HCT116 (cell line): ENCODE measurements around the gene APCDD1L. TPM values are rescaled to one million over a fixed set of nuclear protein-coding genes. Genes with fewer than 3 reads are reported as not detected.

ENCODE experiments used
- ATAC-seq: fragments of 200-7000 bp; cut with Tn5 transposase; 2 replicates; pipeline ENCODE4 v1.9.1; 2020; ENCODE audit warnings: mild to moderate bottlenecking, moderate library complexity
- BruUV-seq: library from RNA; stranded (reverse); fragments of 400-500 nt; replicated peaks from 2 replicates; lab custom pipeline; 2021; lab: Mats Ljungman, UMichigan
- CTCF ChIA-PET: fragments of 300-600 bp; sonication (Branson Sonifier 250); formaldehyde crosslinking; loops from one replicate; lab custom pipeline; 2021; ENCODE audit warnings: antibody characterized with exemption; lab: Charles Lee
- POLR2A ChIA-PET: fragments of 300-600, 350-600 bp; sonication (Branson Sonifier 250); formaldehyde crosslinking; loops from one replicate; lab custom pipeline; 2021; ENCODE audit warnings: antibody characterized with exemption; lab: Charles Lee
- RAD21 ChIA-PET, 2 experiments: fragments of 300-600 bp; sonication (Branson Sonifier 250); formaldehyde crosslinking; loops; one replicate each; lab custom pipeline; 2023; ENCODE audit warnings: low total read pairs in 2 of 2; ENCODE audit not compliant: uncharacterized antibody in 2 of 2, unreplicated experiment in 2 of 2, low non-redundant PET in 1 of 2; lab: Charles Lee
- DNase-seq: peaks from one replicate; pipeline ENCODE4 v3.0.0-alpha.2; 2010; ENCODE audit warnings: low read depth, low spot score
- H2AFZ ChIP-seq: fragments of 200-600 bp; shearing (Covaris generic), sonication (generic); 2 replicates; pipeline ENCODE4 v1.6.1; 2017; ENCODE audit warnings: low read depth, mixed run types, mixed read lengths, antibody characterized with exemption, low read length; ENCODE audit not compliant: poor library complexity, severe bottlenecking
- H3K27ac ChIP-seq: 2 replicates; pipeline ENCODE4 v1.5.1; 2012; ENCODE audit warnings: low read depth, low read length
- H3K27me3 ChIP-seq: fragments of 200-600 bp; sonication (generic); 2 replicates; pipeline ENCODE4 v1.6.1; 2016; ENCODE audit warnings: mixed run types, low read length, mixed read lengths; ENCODE audit not compliant: insufficient read depth
- H3K36me3 ChIP-seq, 2 experiments: fragments of 200-500 bp in 1 of 2; fragments of 200-600 bp in 1 of 2; sonication (Bioruptor generic) in 1 of 2; sonication (generic) in 1 of 2; 2 replicates each; pipeline versions ENCODE4 v1.5.1 to v1.6.1; 2014 to 2016; ENCODE audit warnings: low read length in 2 of 2, inconsistent platforms in 1 of 2, mixed read lengths in 1 of 2, mixed run types in 1 of 2; ENCODE audit not compliant: insufficient read depth in 2 of 2, control insufficient read depth in 1 of 2
- H3K4me1 ChIP-seq, 2 experiments: fragments of 200-600 bp in 1 of 2; sonication (generic) in 1 of 2; 2 replicates each; pipeline versions ENCODE4 v1.5.1 to v1.6.1; 2012 to 2017; ENCODE audit warnings: low read length in 2 of 2, inconsistent platforms in 1 of 2, mild to moderate bottlenecking in 1 of 2, mixed read lengths in 1 of 2, mixed run types in 1 of 2, moderate library complexity in 1 of 2; ENCODE audit not compliant: insufficient read depth in 2 of 2, control insufficient read depth in 1 of 2
- H3K4me2 ChIP-seq: fragments of 200-600 bp; sonication (generic); 2 replicates; pipeline ENCODE4 v1.6.1; 2017; ENCODE audit warnings: mixed run types, low read length, mixed read lengths
- H3K4me3 ChIP-seq, 2 experiments: fragments of 200-600 bp in 1 of 2; sonication (generic) in 1 of 2; replicated peaks in 1 of 2; 2 replicates each; pipeline ENCODE4 v1.5.1; 2011 to 2016; ENCODE audit warnings: low read length in 2 of 2, control low read depth in 1 of 2, low read depth in 1 of 2, mild to moderate bottlenecking in 1 of 2, mixed read lengths in 1 of 2, mixed run types in 1 of 2
- H3K79me2 ChIP-seq: fragments of 200-600 bp; sonication (generic); 2 replicates; pipeline ENCODE4 v1.6.1; 2017; ENCODE audit warnings: mild to moderate bottlenecking, mixed run types, low read length, moderate library complexity, mixed read lengths; ENCODE audit not compliant: insufficient read depth
- H3K9ac ChIP-seq: fragments of 200-600 bp; sonication (generic); 2 replicates; pipeline ENCODE4 v1.6.1; 2016; ENCODE audit warnings: low read length, mixed read lengths
- H3K9me2 ChIP-seq: fragments of 200-600 bp; sonication (generic), shearing (Covaris generic); 2 replicates; pipeline ENCODE4 v1.6.1; 2017; ENCODE audit warnings: mixed run types, mild to moderate bottlenecking, moderate library complexity; ENCODE audit not compliant: insufficient read depth
- H3K9me3 ChIP-seq, 2 experiments: fragments of 200-500 bp in 1 of 2; fragments of 200-600 bp in 1 of 2; sonication (Bioruptor generic) in 1 of 2; sonication (generic) in 1 of 2; 2 replicates each; pipeline ENCODE4 v1.6.1; 2014 to 2017; ENCODE audit warnings: low read length in 2 of 2, mixed read lengths in 2 of 2, inconsistent platforms in 1 of 2, low read depth in 1 of 2, mild to moderate bottlenecking in 1 of 2, mixed run types in 1 of 2, moderate library complexity in 1 of 2; ENCODE audit not compliant: control insufficient read depth in 1 of 2, insufficient read depth in 1 of 2
- H4K20me1 ChIP-seq: fragments of 200-600 bp; sonication (generic), shearing (Covaris generic); 2 replicates; pipeline ENCODE4 v1.6.1; 2017; ENCODE audit warnings: mixed run types, mild to moderate bottlenecking, moderate library complexity; ENCODE audit not compliant: insufficient read depth
- EGR1 ChIP-seq: IDR thresholded peaks from 2 replicates; pipeline ENCODE4 v1.6.1; 2012; ENCODE audit warnings: low read depth
- EZH2 ChIP-seq: fragments of 200-600 bp; sonication (generic); IDR thresholded peaks from 2 replicates; pipeline ENCODE4 v1.6.1; 2017; ENCODE audit warnings: antibody characterized with exemption, mixed run types
- JUND ChIP-seq: IDR thresholded peaks from 2 replicates; pipeline ENCODE4 v1.6.1; 2012
- SIN3A ChIP-seq: IDR thresholded peaks from 2 replicates; pipeline ENCODE4 v1.6.1; 2012; ENCODE audit warnings: low read depth
- intact Hi-C: fragments of 100-400 bp; cut with micrococcal nuclease; formaldehyde crosslinking; loops from 2 replicates; pipeline ENCODE4 v1.10.0; 2022
- total RNA-seq: library from RNA; stranded (reverse); gene quantifications from one replicate; pipeline ENCODE4 v1.2.1, GENCODE V29; 2021; ENCODE audit not compliant: unreplicated experiment
- TF ChIP-seq, protein P1 (sequence below): IDR thresholded peaks from 2 replicates; pipeline ENCODE4 v1.6.1; 2012; ENCODE audit warnings: low read depth
- TF ChIP-seq, protein P2 (sequence below): IDR thresholded peaks from 2 replicates; pipeline ENCODE4 v1.6.1; 2012

Gene APCDD1L
- total RNA-seq, 1 experiment from 2014 or later, result not detected

DNA sequence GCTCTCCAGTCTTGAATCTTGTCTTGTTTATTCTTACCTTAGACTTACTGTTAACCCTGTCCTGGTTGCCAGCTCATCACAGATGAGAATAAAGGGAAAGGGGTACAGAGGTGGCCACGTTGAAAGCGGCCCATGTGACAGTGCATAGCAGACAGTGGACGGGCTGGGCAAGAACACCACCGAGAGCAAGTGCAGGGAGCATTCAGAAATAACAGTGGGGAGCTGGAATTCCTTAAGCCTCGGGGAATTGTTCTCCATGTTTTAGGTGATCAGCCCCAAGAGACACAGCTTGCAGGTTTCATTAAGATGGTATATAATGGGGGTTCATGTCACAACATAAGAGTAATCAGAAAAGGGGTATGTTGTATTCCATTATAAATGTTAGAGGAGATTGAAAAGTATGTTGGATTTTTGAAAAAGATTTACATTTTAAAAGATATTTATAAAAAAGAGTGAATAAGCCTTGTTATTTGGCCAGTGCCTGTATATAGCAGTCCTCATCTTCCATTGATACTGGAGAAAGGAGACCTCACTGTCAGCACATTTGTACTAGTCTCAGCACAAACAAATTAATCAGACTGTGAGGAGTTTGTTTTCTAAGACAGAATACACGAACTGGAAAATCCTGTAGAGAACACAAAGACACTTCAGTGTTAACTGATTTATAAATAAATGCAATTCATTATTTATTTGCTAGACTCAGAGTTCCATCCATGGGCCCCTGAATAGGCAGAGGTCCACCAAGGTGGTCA is 90.8 kb downstream of the APCDD1L start:
- H3K36me3 ChIP-seq, result no peaks in the 10 kb centered on the region
- ChIA-PET POLR2A (interaction anchor here (1.1 to 1.2 kb wide), 2 partner anchors 10 to 19 kb away, joined by 3 to 4 read pairs; no protein-coding TSS in a partner anchor), RAD21 (no interaction called here), CTCF (no interaction called here)
- H3K4me3 ChIP-seq, result no peak overlapping the region
- H3K4me1 ChIP-seq, result peaks cover 0 to 9% of the 10 kb centered on the region in 2 experiments; a peak in 2 of 4 replicates
- no peak overlapping the region for H3K9ac ChIP-seq
- ATAC-seq (no peak), DNase-seq (no peak)
- H3K27ac ChIP-seq, result no peak overlapping the region
- peaks cover 94% of the 10 kb centered on the region for H3K79me2 ChIP-seq
- no peaks in the 10 kb centered on the region for H3K9me3 ChIP-seq
- H2AFZ ChIP-seq, result no peak overlapping the region
- H3K27me3 ChIP-seq, result no peaks in the 10 kb centered on the region
- intact Hi-C loops, result no loop called here
- TF ChIP-seq, protein P1, sequence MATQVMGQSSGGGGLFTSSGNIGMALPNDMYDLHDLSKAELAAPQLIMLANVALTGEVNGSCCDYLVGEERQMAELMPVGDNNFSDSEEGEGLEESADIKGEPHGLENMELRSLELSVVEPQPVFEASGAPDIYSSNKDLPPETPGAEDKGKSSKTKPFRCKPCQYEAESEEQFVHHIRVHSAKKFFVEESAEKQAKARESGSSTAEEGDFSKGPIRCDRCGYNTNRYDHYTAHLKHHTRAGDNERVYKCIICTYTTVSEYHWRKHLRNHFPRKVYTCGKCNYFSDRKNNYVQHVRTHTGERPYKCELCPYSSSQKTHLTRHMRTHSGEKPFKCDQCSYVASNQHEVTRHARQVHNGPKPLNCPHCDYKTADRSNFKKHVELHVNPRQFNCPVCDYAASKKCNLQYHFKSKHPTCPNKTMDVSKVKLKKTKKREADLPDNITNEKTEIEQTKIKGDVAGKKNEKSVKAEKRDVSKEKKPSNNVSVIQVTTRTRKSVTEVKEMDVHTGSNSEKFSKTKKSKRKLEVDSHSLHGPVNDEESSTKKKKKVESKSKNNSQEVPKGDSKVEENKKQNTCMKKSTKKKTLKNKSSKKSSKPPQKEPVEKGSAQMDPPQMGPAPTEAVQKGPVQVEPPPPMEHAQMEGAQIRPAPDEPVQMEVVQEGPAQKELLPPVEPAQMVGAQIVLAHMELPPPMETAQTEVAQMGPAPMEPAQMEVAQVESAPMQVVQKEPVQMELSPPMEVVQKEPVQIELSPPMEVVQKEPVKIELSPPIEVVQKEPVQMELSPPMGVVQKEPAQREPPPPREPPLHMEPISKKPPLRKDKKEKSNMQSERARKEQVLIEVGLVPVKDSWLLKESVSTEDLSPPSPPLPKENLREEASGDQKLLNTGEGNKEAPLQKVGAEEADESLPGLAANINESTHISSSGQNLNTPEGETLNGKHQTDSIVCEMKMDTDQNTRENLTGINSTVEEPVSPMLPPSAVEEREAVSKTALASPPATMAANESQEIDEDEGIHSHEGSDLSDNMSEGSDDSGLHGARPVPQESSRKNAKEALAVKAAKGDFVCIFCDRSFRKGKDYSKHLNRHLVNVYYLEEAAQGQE, result no peak
- TF ChIP-seq EGR1 (no peak), EZH2 (no peak), JUND (no peak), SIN3A (no peak)
- TF ChIP-seq, protein P2, sequence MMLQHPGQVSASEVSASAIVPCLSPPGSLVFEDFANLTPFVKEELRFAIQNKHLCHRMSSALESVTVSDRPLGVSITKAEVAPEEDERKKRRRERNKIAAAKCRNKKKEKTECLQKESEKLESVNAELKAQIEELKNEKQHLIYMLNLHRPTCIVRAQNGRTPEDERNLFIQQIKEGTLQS, result no peak
- H3K4me2 ChIP-seq, result no peak overlapping the region
- H3K9me2 ChIP-seq, result no peaks in the 10 kb centered on the region
- BruUV-seq, result no TSS peak
- H4K20me1 ChIP-seq, result no peaks in the 10 kb centered on the region
